ENCODE data around the gene CWF19L2. TPM values are rescaled to one million over a fixed set of nuclear protein-coding genes. Genes with fewer than 3 reads are reported as not detected.

Gene CWF19L2
- total RNA-seq, 2 experiments from 2014 or later = 11.9 to 13.6 TPM

- no peak for TF ChIP-seq CTCF (IDR thresholded peaks at IDR 0.05)
- POLR2A ChIA-PET = no interaction called here
These were observed 128.5 kb downstream of the CWF19L2 start for GRCh38 chr11:107329164-107329563.

GRCh38 chr11:107316426-107316825 is 141.2 kb downstream of the CWF19L2 start:
- intact Hi-C loops (cut with micrococcal nuclease) = no loop called here
- ChIA-PET CTCF (no interaction called here), POLR2A (interaction anchor here (0.9 kb wide), 1 partner anchor 21 kb away, joined by 3 read pairs; no protein-coding TSS in a partner anchor)
- no peak for DNase-seq
- Mint-ChIP-seq H3K36me3 (ENCODE audit: low read depth) (peaks cover 39% of the 10 kb centered on the region), H3K27me3 (no peaks in the 10 kb centered on the region), H3K4me3 (no peak overlapping the region), H3K27ac (no peak overlapping the region), H3K4me1 (ENCODE audit: low read depth) (no peaks in the 10 kb centered on the region), H3K9me3 (peaks cover 20% of the 10 kb centered on the region)
- ATAC-seq = no peak
- no peak for TF ChIP-seq CTCF (IDR thresholded peaks at IDR 0.05)

More at GRCh38 chr11:107329164-107329563, 128.5 kb downstream of the CWF19L2 start:
- Mint-ChIP-seq H3K4me3 (no peak overlapping the region), H3K27ac (no peak overlapping the region), H3K27me3 (no peaks in the 10 kb centered on the region), H3K36me3 (ENCODE audit: low read depth) (peaks cover 34% of the 10 kb centered on the region), H3K4me1 (ENCODE audit: low read depth) (no peaks in the 10 kb centered on the region), H3K9me3 (no peaks in the 10 kb centered on the region)
- intact Hi-C loops (cut with micrococcal nuclease) = no loop called here
- ATAC-seq = no peak
- no peak for DNase-seq
- CTCF ChIA-PET = no interaction called here

- CTCF ChIA-PET = no interaction called here
- no peak overlapping the region for H3K27ac Mint-ChIP-seq
- DNase-seq (no peak), ATAC-seq (no peak)
- no peaks in the 10 kb centered on the region for H3K4me1 Mint-ChIP-seq (ENCODE audit: low read depth)
- no peaks in the 10 kb centered on the region for H3K27me3 Mint-ChIP-seq
- no peak overlapping the region for H3K4me3 Mint-ChIP-seq
- H3K9me3 Mint-ChIP-seq = no peaks in the 10 kb centered on the region
- TF ChIP-seq CTCF (IDR thresholded peaks at IDR 0.05) = no peak
- peaks cover 35% of the 10 kb centered on the region for H3K36me3 Mint-ChIP-seq (ENCODE audit: low read depth)
- intact Hi-C loops (cut with micrococcal nuclease) = no loop called here
- POLR2A ChIA-PET = no interaction called here
These were observed 149.6 kb downstream of the CWF19L2 start for GRCh38 chr11:107307991-107308390.

- H3K36me3 Mint-ChIP-seq (ENCODE audit: low read depth) = peaks cover 46% of the 10 kb centered on the region
- TF ChIP-seq CTCF (IDR thresholded peaks at IDR 0.05) = no peak
- H3K9me3 Mint-ChIP-seq = peaks cover 3% of the 10 kb centered on the region
- no peaks in the 10 kb centered on the region for H3K4me1 Mint-ChIP-seq (ENCODE audit: low read depth)
- ATAC-seq (no peak), DNase-seq (no peak)
- H3K27ac Mint-ChIP-seq = no peak overlapping the region
- no peak overlapping the region for H3K4me3 Mint-ChIP-seq
- intact Hi-C loops (cut with micrococcal nuclease) = no loop called here
- no peaks in the 10 kb centered on the region for H3K27me3 Mint-ChIP-seq
- ChIA-PET CTCF (no interaction called here), POLR2A (no interaction called here)
These were observed 155.7 kb downstream of the CWF19L2 start for GRCh38 chr11:107301878-107302277.

- Mint-ChIP-seq H3K27ac (no peak overlapping the region), H3K4me1 (ENCODE audit: low read depth) (no peaks in the 10 kb centered on the region), H3K36me3 (ENCODE audit: low read depth) (peaks cover 51% of the 10 kb centered on the region), H3K27me3 (no peaks in the 10 kb centered on the region), H3K9me3 (peaks cover 20% of the 10 kb centered on the region), H3K4me3 (no peak overlapping the region)
- no peak for ATAC-seq
- ChIA-PET POLR2A (no interaction called here), CTCF (no interaction called here)
- no peak for DNase-seq
- TF ChIP-seq CTCF (IDR thresholded peaks at IDR 0.05) = no peak
- intact Hi-C loops (cut with micrococcal nuclease) = no loop called here
These were observed 163.8 kb downstream of the CWF19L2 start for GRCh38 chr11:107293677-107294344.
